HCT116 (cell line): Measurements from ENCODE around the gene OR51Q1. TPM values are rescaled to one million over a fixed set of nuclear protein-coding genes. Genes with fewer than 3 reads are reported as not detected.

Experiments used
- total RNA-seq: library from RNA; stranded (reverse); gene quantifications from one replicate; pipeline ENCODE4 v1.2.1, GENCODE V29; 2021; ENCODE audit not compliant: unreplicated experiment

The OR51Q1 gene
- total RNA-seq, 1 experiment from 2014 or later: not detected

Other genes with a start within 250 kb of the OR51Q1 start
- not detected for gene OR51V1, start 221.4 kb upstream of the OR51Q1 start, total RNA-seq
- gene HBB, start 195.0 kb upstream of the OR51Q1 start, total RNA-seq: not detected
- gene HBD, start 187.6 kb upstream of the OR51Q1 start, total RNA-seq: not detected
- gene HBG1, start 172.3 kb upstream of the OR51Q1 start, total RNA-seq: 3.6 TPM
- gene HBG2, start 167.3 kb upstream of the OR51Q1 start, total RNA-seq: 48.1 TPM
- 212 TPM for gene HBE1, start 152.2 kb upstream of the OR51Q1 start, total RNA-seq
- 43.7 TPM for gene OR51B4, start 120.2 kb upstream of the OR51Q1 start, total RNA-seq
- gene OR51B2, start 97.8 kb upstream of the OR51Q1 start, total RNA-seq: 17.1 TPM
- gene OR51B5, start 78.6 kb upstream of the OR51Q1 start, total RNA-seq: 140 TPM
- not detected for gene OR51B6, start 70.6 kb upstream of the OR51Q1 start, total RNA-seq
- gene OR51M1, start 38.3 kb upstream of the OR51Q1 start, total RNA-seq: not detected
- 23.1 TPM for gene OR51I1, start 19.4 kb downstream of the OR51Q1 start, total RNA-seq
- gene OR51I2, start 27.2 kb downstream of the OR51Q1 start, total RNA-seq: not detected
- gene OR52D1, start 66.6 kb downstream of the OR51Q1 start, total RNA-seq: not detected
- not detected for gene UBQLN3, start 87.8 kb downstream of the OR51Q1 start, total RNA-seq
- not detected for gene UBQLNL, start 94.6 kb downstream of the OR51Q1 start, total RNA-seq
- gene OR52H1, start 126.4 kb downstream of the OR51Q1 start, total RNA-seq: not detected
- gene OR52B6, start 158.8 kb downstream of the OR51Q1 start, total RNA-seq: not detected
- gene TRIM6, start 174.5 kb downstream of the OR51Q1 start, total RNA-seq: 3.0 TPM
- 0.42 TPM for gene TRIM34, start 202.9 kb downstream of the OR51Q1 start, total RNA-seq